ENCODE data around the gene SERPINA9. TPM values are rescaled to one million over a fixed set of nuclear protein-coding genes. Genes with fewer than 3 reads are reported as not detected.

Gene SERPINA9
- total RNA-seq, 4 donors from 2014 or later, result not detected

DNA sequence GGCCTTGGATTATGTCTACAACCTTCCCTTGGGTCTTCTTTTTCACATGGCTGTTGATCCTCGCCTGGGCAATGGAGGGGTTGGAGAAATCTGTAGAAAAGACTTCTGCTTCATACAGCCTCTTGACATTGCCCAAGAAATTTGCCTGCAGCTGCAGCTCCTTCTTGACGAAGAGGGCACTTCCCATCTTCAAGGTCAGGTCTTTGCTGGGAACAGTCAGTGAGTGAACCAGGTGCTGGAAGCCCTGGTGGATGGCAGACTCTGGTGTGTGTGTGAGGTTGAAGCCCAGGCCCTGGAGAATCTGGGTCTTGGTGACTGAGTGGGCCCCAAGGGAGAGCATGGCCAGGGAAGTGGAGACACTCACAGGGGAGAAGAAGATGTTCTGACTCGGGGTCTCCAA is 6.7 kb downstream of the SERPINA9 start:
- H3K36me3 ChIP-seq, result no peaks in the 10 kb centered on the region
- H3K4me3 ChIP-seq, result no peak overlapping the region
- H3K27me3 ChIP-seq, result peaks cover 0 to 8% (median 0%) of the 10 kb centered on the region in 4 donors
- H3K9me3 ChIP-seq, result peaks cover 0 to 12% (median 4%) of the 10 kb centered on the region in 4 donors
- no peak overlapping the region for H3K27ac ChIP-seq (replicated peaks in 1 of 4)
- no peaks in the 10 kb centered on the region for H3K4me1 ChIP-seq
- no peak for DNase-seq (ENCODE audit: extremely low spot score)
- no peak for TF ChIP-seq POLR2A (IDR thresholded peaks at IDR 0.05; ENCODE audit: low read depth)
- TF ChIP-seq, protein P1, sequence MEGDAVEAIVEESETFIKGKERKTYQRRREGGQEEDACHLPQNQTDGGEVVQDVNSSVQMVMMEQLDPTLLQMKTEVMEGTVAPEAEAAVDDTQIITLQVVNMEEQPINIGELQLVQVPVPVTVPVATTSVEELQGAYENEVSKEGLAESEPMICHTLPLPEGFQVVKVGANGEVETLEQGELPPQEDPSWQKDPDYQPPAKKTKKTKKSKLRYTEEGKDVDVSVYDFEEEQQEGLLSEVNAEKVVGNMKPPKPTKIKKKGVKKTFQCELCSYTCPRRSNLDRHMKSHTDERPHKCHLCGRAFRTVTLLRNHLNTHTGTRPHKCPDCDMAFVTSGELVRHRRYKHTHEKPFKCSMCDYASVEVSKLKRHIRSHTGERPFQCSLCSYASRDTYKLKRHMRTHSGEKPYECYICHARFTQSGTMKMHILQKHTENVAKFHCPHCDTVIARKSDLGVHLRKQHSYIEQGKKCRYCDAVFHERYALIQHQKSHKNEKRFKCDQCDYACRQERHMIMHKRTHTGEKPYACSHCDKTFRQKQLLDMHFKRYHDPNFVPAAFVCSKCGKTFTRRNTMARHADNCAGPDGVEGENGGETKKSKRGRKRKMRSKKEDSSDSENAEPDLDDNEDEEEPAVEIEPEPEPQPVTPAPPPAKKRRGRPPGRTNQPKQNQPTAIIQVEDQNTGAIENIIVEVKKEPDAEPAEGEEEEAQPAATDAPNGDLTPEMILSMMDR (IDR thresholded peaks at IDR 0.05), result no peak
- TF ChIP-seq POLR2AphosphoS5 (IDR thresholded peaks at IDR 0.05), result no peak
- no peak for TF ChIP-seq EP300 (IDR thresholded peaks at IDR 0.05)
- 82% methylated on average over 3 of the region's 3 CpGs for WGBS
- intact Hi-C loops (cut with DNase I), result no loop called here

DNA sequence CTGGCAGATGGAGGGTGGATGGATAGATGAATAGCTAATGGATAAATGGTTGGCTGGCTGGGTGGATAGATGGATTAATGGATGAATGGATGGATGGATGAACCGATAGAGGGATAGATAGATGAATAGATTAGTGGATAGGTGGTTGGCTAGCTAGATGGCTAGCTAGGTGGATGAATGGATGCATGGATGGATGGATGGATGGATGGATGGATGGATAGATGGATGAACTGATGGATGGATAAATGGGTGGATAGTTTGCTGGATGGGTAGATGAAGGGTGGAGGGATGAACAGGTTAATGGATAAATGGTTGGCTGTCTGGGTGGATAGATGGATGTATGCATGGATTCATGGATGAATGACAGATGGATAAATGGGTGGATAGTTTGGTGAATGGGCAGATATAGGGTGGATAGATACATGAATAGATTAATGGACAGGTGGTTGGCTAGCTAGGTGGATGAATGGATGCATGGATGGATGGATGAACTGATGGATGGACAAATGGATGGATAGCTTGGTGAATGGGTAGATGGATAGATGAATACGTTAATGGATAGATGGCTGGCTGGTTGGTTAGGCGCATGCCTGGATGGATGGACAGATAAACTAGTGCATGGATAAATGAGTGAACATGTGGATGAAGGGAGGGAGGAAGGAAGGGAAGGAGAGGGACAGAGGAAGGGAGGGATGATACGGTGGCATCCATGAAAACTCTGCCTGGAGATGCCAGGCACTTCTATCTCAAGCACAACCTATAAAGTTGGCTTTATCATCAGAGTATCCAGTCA is 8.1 kb downstream of the SERPINA9 start:
- H3K36me3 ChIP-seq, result no peaks in the 10 kb centered on the region
- H3K9me3 ChIP-seq, result peaks cover 0 to 12% (median 4%) of the 10 kb centered on the region in 4 donors
- H3K4me3 ChIP-seq, result no peak overlapping the region
- TF ChIP-seq POLR2A (IDR thresholded peaks at IDR 0.05; ENCODE audit: low read depth), result no peak
- TF ChIP-seq, protein P1 (IDR thresholded peaks at IDR 0.05), result no peak
- no peak for TF ChIP-seq POLR2AphosphoS5 (IDR thresholded peaks at IDR 0.05)
- TF ChIP-seq EP300 (IDR thresholded peaks at IDR 0.05), result no peak
- H3K4me1 ChIP-seq, result no peaks in the 10 kb centered on the region
- peaks cover 0 to 6% (median 0%) of the 10 kb centered on the region in 4 donors for H3K27me3 ChIP-seq
- intact Hi-C loops (cut with DNase I), result no loop called here
- 86% methylated on average over 4 of the region's 4 CpGs for WGBS
- no peak overlapping the region for H3K27ac ChIP-seq (replicated peaks in 1 of 4)
- DNase-seq (ENCODE audit: extremely low spot score), result no peak

DNA sequence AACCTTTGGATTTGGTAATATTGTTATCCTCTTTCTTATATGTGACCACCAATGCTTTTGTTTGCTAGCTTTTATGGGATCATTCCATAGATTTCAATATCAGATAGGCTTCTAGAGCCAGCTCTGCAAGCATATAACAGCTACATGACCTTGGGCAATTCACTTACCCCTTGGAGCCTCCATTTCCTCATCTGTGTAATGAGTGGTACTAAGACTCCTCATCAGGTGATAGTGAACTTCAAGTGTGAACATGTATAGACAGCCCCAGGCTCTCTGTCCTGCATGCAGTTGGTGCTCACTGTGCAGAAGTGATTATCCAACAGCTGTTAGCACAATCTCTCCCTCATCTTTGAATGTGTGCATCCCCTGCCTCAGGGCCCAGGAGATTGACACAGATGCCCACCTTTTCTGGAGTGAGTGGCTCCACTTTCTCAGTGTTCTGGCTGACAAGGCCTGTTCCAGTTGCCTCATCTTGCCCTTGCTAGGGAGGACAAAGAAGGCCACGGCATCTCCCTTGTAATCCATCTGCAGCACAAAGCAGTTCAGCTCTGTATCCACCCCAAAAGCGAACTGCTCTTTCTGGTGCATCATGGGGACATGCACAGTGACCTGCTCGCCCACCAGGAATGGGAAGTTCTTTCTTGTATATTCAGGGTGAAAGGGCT is 9.2 kb downstream of the SERPINA9 start:
- no peak overlapping the region for H3K27ac ChIP-seq (replicated peaks in 1 of 4)
- peaks cover 0 to 12% (median 4%) of the 10 kb centered on the region in 4 donors for H3K9me3 ChIP-seq
- H3K36me3 ChIP-seq, result no peaks in the 10 kb centered on the region
- 73% methylated on average over 3 of the region's 3 CpGs for WGBS
- no peak for DNase-seq (ENCODE audit: extremely low spot score)
- intact Hi-C loops (cut with DNase I), result no loop called here
- peaks cover 0 to 4% (median 0%) of the 10 kb centered on the region in 4 donors for H3K27me3 ChIP-seq
- no peaks in the 10 kb centered on the region for H3K4me1 ChIP-seq
- TF ChIP-seq POLR2A (IDR thresholded peaks at IDR 0.05; ENCODE audit: low read depth), result no peak
- H3K4me3 ChIP-seq, result no peak overlapping the region

DNA sequence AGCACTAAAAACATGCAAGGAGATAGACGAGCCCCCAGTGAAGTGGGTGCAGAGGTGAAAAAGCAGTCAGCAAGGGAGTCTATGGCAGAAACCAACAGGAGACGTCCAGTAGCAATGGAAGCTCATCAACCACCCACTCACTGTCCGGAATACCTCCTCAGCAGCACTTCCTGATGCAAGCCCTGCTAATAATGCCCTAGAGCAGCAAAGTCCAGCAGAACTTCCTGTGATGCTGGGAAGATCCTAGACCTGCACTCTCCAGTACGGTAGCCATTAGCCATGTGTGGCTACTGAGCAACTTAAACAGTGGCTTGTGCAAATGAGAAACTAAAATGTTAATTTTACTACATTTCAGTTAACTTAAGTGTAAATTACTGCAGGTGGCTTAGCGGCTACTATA is 11.0 kb downstream of the SERPINA9 start:
- TF ChIP-seq POLR2A (IDR thresholded peaks at IDR 0.05; ENCODE audit: low read depth), result no peak
- TF ChIP-seq EP300 (IDR thresholded peaks at IDR 0.05), result no peak
- TF ChIP-seq POLR2AphosphoS5 (IDR thresholded peaks at IDR 0.05), result no peak
- TF ChIP-seq, protein P1 (IDR thresholded peaks at IDR 0.05), result no peak

DNA sequence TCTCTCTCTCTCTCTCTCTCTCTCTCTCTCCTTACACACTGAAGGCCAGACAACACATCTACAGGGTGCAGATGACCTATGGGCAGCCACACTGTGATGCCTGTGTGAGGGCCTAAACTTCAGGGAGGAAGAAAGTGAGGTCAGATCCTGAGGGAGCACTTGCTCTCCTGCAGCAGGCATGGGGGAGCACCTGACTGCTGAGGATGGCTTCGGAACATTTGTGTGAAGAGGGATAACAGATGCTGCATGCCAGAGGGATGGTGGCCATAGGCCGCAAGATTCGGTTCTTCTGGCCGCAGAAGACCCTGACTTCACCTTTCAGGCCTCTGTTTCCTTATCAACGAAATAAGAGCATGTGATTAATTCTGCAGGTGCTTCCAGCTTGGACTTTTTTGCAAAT is 11.7 kb downstream of the SERPINA9 start:
- no peak overlapping the region for H3K27ac ChIP-seq (replicated peaks in 1 of 4)
- H3K27me3 ChIP-seq, result peaks cover 0 to 4% (median 0%) of the 10 kb centered on the region in 4 donors
- DNase-seq (ENCODE audit: extremely low spot score), result no peak
- WGBS, result 88% methylated on average over 5 of the region's 5 CpGs
- H3K4me1 ChIP-seq, result no peaks in the 10 kb centered on the region
- no peaks in the 10 kb centered on the region for H3K36me3 ChIP-seq
- intact Hi-C loops (cut with DNase I), result no loop called here
- peaks cover 0 to 15% (median 4%) of the 10 kb centered on the region in 4 donors for H3K9me3 ChIP-seq
- TF ChIP-seq, protein P1 (IDR thresholded peaks at IDR 0.05), result no peak
- TF ChIP-seq EP300 (IDR thresholded peaks at IDR 0.05) (no peak), POLR2A (IDR thresholded peaks at IDR 0.05; ENCODE audit: low read depth) (no peak), POLR2AphosphoS5 (IDR thresholded peaks at IDR 0.05) (no peak)
- no peak overlapping the region for H3K4me3 ChIP-seq

More for the DNA sequence above, 11.0 kb downstream of the SERPINA9 start:
- H3K4me1 ChIP-seq, result no peaks in the 10 kb centered on the region
- 87% methylated on average over 5 of the region's 5 CpGs for WGBS
- peaks cover 0 to 4% (median 0%) of the 10 kb centered on the region in 4 donors for H3K27me3 ChIP-seq
- H3K36me3 ChIP-seq, result no peaks in the 10 kb centered on the region
- peaks cover 0 to 12% (median 4%) of the 10 kb centered on the region in 4 donors for H3K9me3 ChIP-seq
- no peak for DNase-seq (ENCODE audit: extremely low spot score)
- H3K4me3 ChIP-seq, result no peak overlapping the region
- no peak overlapping the region for H3K27ac ChIP-seq (replicated peaks in 1 of 4)
- intact Hi-C loops (cut with DNase I), result no loop called here

All from esophagus muscularis mucosa (tissue), 4 donors.